SU-DHL-6 (cell line): ENCODE data around the gene CEP170.

Experiments
- H2AFZ ChIP-seq: fragments of 200-600 bp; sonication (generic); 2 replicates; pipeline ENCODE4 v1.6.1; 2014; ENCODE audit warnings: low read depth, mild to moderate bottlenecking, moderate library complexity, mixed read lengths, antibody characterized with exemption, low read length; ENCODE audit not compliant: severe bottlenecking
- H3F3A ChIP-seq: fragments of 200-600 bp; shearing (Covaris generic); 2 replicates; pipeline ENCODE4 v1.6.0; 2016; ENCODE audit warnings: antibody characterized with exemption, mild to moderate bottlenecking; ENCODE audit not compliant: insufficient read depth
- H3K27ac ChIP-seq: fragments of 200-600 bp; sonication (generic); 2 replicates; pipeline ENCODE4 v1.5.1; 2016; ENCODE audit warnings: low read depth, mild to moderate bottlenecking, low read length, moderate library complexity, mixed read lengths
- H3K27me3 ChIP-seq: fragments of 200-600 bp; sonication (generic), shearing (Covaris generic); 2 replicates; pipeline ENCODE4 v1.6.0; 2014; ENCODE audit warnings: mild to moderate bottlenecking, low read length
- H3K36me3 ChIP-seq: fragments of 200-600 bp; sonication (generic); 2 replicates; pipeline ENCODE4 v1.6.1; 2014; ENCODE audit warnings: mild to moderate bottlenecking, low read length, mixed read lengths
- H3K4me2 ChIP-seq: fragments of 300-600, 200-600 bp; shearing (Covaris generic), sonication (generic); 2 replicates; pipeline ENCODE4 v1.6.0; 2014; ENCODE audit warnings: low read length, low read depth, mild to moderate bottlenecking; ENCODE audit not compliant: poor library complexity, severe bottlenecking
- H3K4me3 ChIP-seq: fragments of 200-600 bp; sonication (generic); 2 replicates; pipeline ENCODE4 v1.5.1; 2014; ENCODE audit warnings: antibody characterized with exemption, low read length, mild to moderate bottlenecking, mixed read lengths; ENCODE audit not compliant: insufficient read depth, poor library complexity, severe bottlenecking
- H3K79me2 ChIP-seq: fragments of 200-600 bp; sonication (generic); 2 replicates; pipeline ENCODE4 v1.6.1; 2014; ENCODE audit warnings: mild to moderate bottlenecking, low read length, moderate library complexity; ENCODE audit not compliant: insufficient read depth
- H3K9ac ChIP-seq: fragments of 200-600 bp; sonication (generic); 2 replicates; pipeline ENCODE4 v1.7.0; 2014; ENCODE audit warnings: mild to moderate bottlenecking, low read length
- H3K9me2 ChIP-seq: fragments of 200-600 bp; sonication (generic); replicated peaks from 2 replicates; pipeline ENCODE4 v1.6.1; 2014; ENCODE audit warnings: low read length; ENCODE audit not compliant: insufficient read depth
- H3K9me3 ChIP-seq: fragments of 200-600 bp; sonication (generic); 2 replicates; pipeline ENCODE4 v1.6.1; 2014; ENCODE audit warnings: low read length, mixed read lengths; ENCODE audit not compliant: insufficient read depth
- H4K20me1 ChIP-seq: fragments of 200-600 bp; sonication (generic); 2 replicates; pipeline ENCODE4 v1.6.1; 2014; ENCODE audit warnings: low read depth, mild to moderate bottlenecking, antibody characterized with exemption, low read length, moderate library complexity, mixed read lengths
- CTCF ChIP-seq: fragments of 200-600 bp; sonication (generic); IDR thresholded peaks from one replicate; pipeline ENCODE4 v1.5.1; 2017; ENCODE audit warnings: antibody characterized with exemption, mild to moderate bottlenecking, low read length, moderate library complexity; ENCODE audit not compliant: insufficient read depth, poor library complexity, severe bottlenecking
- EZH2phosphoT487 ChIP-seq: fragments of 200-600 bp; sonication (generic), shearing (Covaris generic); conservative IDR thresholded peaks from 2 replicates; pipeline ENCODE4 v1.6.1; 2018; ENCODE audit warnings: mild to moderate bottlenecking, antibody characterized with exemption, low read length, moderate library complexity, mixed read lengths

The CEP170 gene

GRCh38 chr1:243250102-243250501 is 5.0 kb downstream of the CEP170 start:
- Histone ChIP-seq H2AFZ (no peak overlapping the region), H3K9me2 (no peaks in the 10 kb centered on the region), H3F3A (peaks cover 6% of the 10 kb centered on the region; the same call in 1 of the 2 replicates), H3K79me2 (peaks cover 94% of the 10 kb centered on the region), H3K27ac (no peak overlapping the region), H3K9ac (no peak overlapping the region), H3K27me3 (no peaks in the 10 kb centered on the region), H3K36me3 (no peaks in the 10 kb centered on the region), H3K4me3 (no peak overlapping the region), H3K9me3 (no peaks in the 10 kb centered on the region), H3K4me2 (no peak overlapping the region), H4K20me1 (peaks cover 23% of the 10 kb centered on the region)
- TF ChIP-seq CTCF (no peak), EZH2phosphoT487 (no peak)

DNA sequence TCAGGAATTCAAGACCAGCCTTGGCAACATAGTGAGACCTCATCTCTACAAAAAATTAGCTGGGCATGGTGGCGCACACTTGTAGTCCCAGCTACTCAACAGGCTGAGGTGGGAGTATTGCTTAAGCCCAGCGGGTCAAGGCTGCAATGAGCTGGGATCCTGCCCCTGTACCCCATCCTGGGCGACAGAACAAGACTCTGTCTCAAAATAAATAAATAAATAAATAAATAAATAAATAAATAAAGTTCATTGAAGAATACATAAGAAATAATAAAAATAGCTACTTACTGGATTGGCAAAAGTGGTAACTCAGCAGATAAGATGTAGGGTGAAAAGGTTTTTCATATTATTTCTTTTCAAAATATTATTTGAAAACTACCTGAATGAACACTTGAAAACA is 5.9 kb downstream of the CEP170 start:
- Histone ChIP-seq H3F3A (peaks cover 6% of the 10 kb centered on the region; the same call in 1 of the 2 replicates), H3K4me2 (no peak overlapping the region), H4K20me1 (peaks cover 23% of the 10 kb centered on the region)

DNA sequence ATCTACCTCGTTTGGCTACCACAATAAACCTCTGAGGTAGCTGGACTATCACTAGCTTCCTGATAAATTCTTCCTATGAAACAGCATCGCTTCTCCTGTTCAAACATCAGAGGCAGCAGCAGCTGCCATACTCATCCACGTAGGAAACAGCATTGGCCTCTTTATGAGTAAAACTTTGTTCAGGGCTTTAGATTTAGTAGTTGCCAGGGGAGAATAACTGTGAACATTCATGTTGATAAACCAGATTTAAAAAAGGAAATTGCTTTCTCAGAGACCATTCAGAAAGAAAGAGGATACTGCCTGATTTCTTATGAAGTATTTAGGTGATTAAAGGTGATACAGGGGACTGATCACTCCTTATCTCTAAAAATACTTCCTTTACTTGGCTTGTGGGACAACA is 7.2 kb downstream of the CEP170 start:
- Histone ChIP-seq H3K9ac (no peak overlapping the region), H3K9me3 (no peaks in the 10 kb centered on the region)

More for the DNA sequence above, 5.9 kb downstream of the CEP170 start:
- no peak for TF ChIP-seq CTCF
- TF ChIP-seq EZH2phosphoT487 = no peak
- Histone ChIP-seq H3K9me2 (no peaks in the 10 kb centered on the region), H3K4me3 (no peak overlapping the region), H3K9ac (no peak overlapping the region), H3K36me3 (no peaks in the 10 kb centered on the region), H2AFZ (no peak overlapping the region), H3K79me2 (peaks cover 100% of the 10 kb centered on the region), H3K27ac (no peak overlapping the region), H3K27me3 (no peaks in the 10 kb centered on the region), H3K9me3 (no peaks in the 10 kb centered on the region)

More for the DNA sequence above, 7.2 kb downstream of the CEP170 start:
- peaks cover 98% of the 10 kb centered on the region for H3K79me2 ChIP-seq
- H3K27ac ChIP-seq = no peak overlapping the region
- H4K20me1 ChIP-seq = peaks cover 23% of the 10 kb centered on the region
- no peak overlapping the region for H3K4me2 ChIP-seq
- no peaks in the 10 kb centered on the region for H3K9me2 ChIP-seq
- TF ChIP-seq EZH2phosphoT487 = no peak
- no peak for TF ChIP-seq CTCF
- H3K4me3 ChIP-seq = no peak overlapping the region
- H2AFZ ChIP-seq = no peak overlapping the region
- peaks cover 6% of the 10 kb centered on the region; the same call in 1 of the 2 replicates for H3F3A ChIP-seq
- H3K27me3 ChIP-seq = no peaks in the 10 kb centered on the region
- no peaks in the 10 kb centered on the region for H3K36me3 ChIP-seq
